BJ (cell line): ENCODE measurements around the gene TTLL13. TPM values are rescaled to one million over a fixed set of nuclear protein-coding genes. Genes with fewer than 3 reads are reported as not detected.

ENCODE experiments used
- CTCF ChIA-PET: fragments of 350-600 bp; formaldehyde crosslinking; extraction: SDS; loops from one replicate; lab custom pipeline; 2021; ENCODE audit warnings: antibody characterized with exemption, inconsistent platforms; lab: Yijun Ruan, JAX
- POLR2A ChIA-PET: fragments of 300-600 bp; sonication (Branson Sonifier 250); formaldehyde crosslinking; extraction: SDS; loops from one replicate; lab custom pipeline; 2021; ENCODE audit warnings: antibody characterized with exemption; lab: Charles Lee
- DNase-seq: peaks from one replicate; pipeline ENCODE4 v3.0.0-alpha.2; 2011; ENCODE audit warnings: low read depth
- H3K27me3 ChIP-seq: 2 replicates; pipeline ENCODE4 v1.6.0; 2011; ENCODE audit warnings: low read length; ENCODE audit not compliant: control insufficient read depth, insufficient read depth
- H3K36me3 ChIP-seq: 2 replicates; pipeline ENCODE4 v1.5.1; 2011; ENCODE audit warnings: low read length; ENCODE audit not compliant: control insufficient read depth, insufficient read depth
- H3K4me3 ChIP-seq: 2 replicates; pipeline ENCODE4 v1.5.1; 2011; ENCODE audit warnings: low read depth, mild to moderate bottlenecking, control low read depth, low read length
- CTCF ChIP-seq: IDR thresholded peaks from 2 replicates; pipeline ENCODE4 v1.5.1; 2011; ENCODE audit warnings: low read depth, mild to moderate bottlenecking, control low read depth, inconsistent platforms, low read length, moderate library complexity; ENCODE audit not compliant: insufficient read depth
- polyA plus RNA-seq: library from polyadenylated mRNA; depleted of rRNA; stranded (reverse); fragments of >200 nt; gene quantifications from 2 replicates; pipeline ENCODE4 v1.2.3, GENCODE V29; 2011; rRNA removed
- small RNA-seq: library from RNA; depleted of rRNA; stranded (forward); fragments of <200 nt; gene quantifications from one replicate; pipeline ENCODE3, GENCODE V24; 2012; ENCODE audit warnings: low replicate concordance, low read depth; ENCODE audit not compliant: insufficient read length

The TTLL13 gene
- polyA plus RNA-seq, 1 experiment: 0.05 TPM

GRCh38 chr15:90306560-90306959 is 57.2 kb downstream of the TTLL13 start:
- no peaks in the 10 kb centered on the region for H3K27me3 ChIP-seq
- ChIA-PET CTCF (interaction anchor here (1.2 to 5.4 kb wide), 5 partner anchors 10 to 176 kb away, joined by 3 to 39 read pairs (median 14); no protein-coding TSS in a partner anchor), POLR2A (no interaction called here)
- H3K36me3 ChIP-seq: no peaks in the 10 kb centered on the region
- no peak for DNase-seq
- no peak for TF ChIP-seq CTCF
- H3K4me3 ChIP-seq: no peak overlapping the region

- TF ChIP-seq CTCF: no peak
- no peak for DNase-seq
- no peaks in the 10 kb centered on the region for H3K36me3 ChIP-seq
- ChIA-PET POLR2A (interaction anchor here (0.6 kb wide), 1 partner anchor 196 kb away, joined by 5 read pairs; no protein-coding TSS in a partner anchor), CTCF (interaction anchor here (3.0 to 5.4 kb wide), 3 partner anchors 12 to 174 kb away, joined by 14 to 39 read pairs (median 39); no protein-coding TSS in a partner anchor)
- no peaks in the 10 kb centered on the region for H3K27me3 ChIP-seq
- H3K4me3 ChIP-seq: no peak overlapping the region
Measured at GRCh38 chr15:90307661-90308060, 58.3 kb downstream of the TTLL13 start.

- no peak for TF ChIP-seq CTCF
- H3K4me3 ChIP-seq: no peak overlapping the region
- H3K27me3 ChIP-seq: no peaks in the 10 kb centered on the region
- no peaks in the 10 kb centered on the region for H3K36me3 ChIP-seq
- POLR2A ChIA-PET: no interaction called here
- CTCF ChIA-PET: interaction anchor here (0.8 to 4.3 kb wide), 4 partner anchors 7 to 16 kb away, joined by 3 to 24 read pairs (median 10); no protein-coding TSS in a partner anchor
- no peak for DNase-seq
Measured at GRCh38 chr15:90309020-90309419, 59.7 kb downstream of the TTLL13 start.

Small RNAs within 50 kb of the gene (small RNA-seq; reads per million reads assigned to genes)
- gene AC091167.3: not detected
- gene RN7SL736P: not detected

Other genes starting within 250 kb of the TTLL13 start
- gene ZNF710, start 248.2 kb upstream of the TTLL13 start, polyA plus RNA-seq: 2.0 and 2.1 TPM in 2 replicates
- 98.7 and 164 TPM in 2 replicates for gene IDH2, start 147.1 kb upstream of the TTLL13 start, polyA plus RNA-seq
- 9.2 and 17.5 TPM in 2 replicates for gene SEMA4B, start 48.2 kb upstream of the TTLL13 start, polyA plus RNA-seq
- 60.5 and 102 TPM in 2 replicates for gene CIB1, start 15.6 kb upstream of the TTLL13 start, polyA plus RNA-seq
- gene GDPGP1, start 15.3 kb upstream of the TTLL13 start, polyA plus RNA-seq: 2.4 and 4.8 TPM in 2 replicates
- gene NGRN, start 16.1 kb downstream of the TTLL13 start, polyA plus RNA-seq: 63.5 and 76.8 TPM in 2 replicates
- gene ZNF774, start 102.7 kb downstream of the TTLL13 start, polyA plus RNA-seq: 0.54 and 1.6 TPM in 2 replicates
- 88.7 and 137 TPM in 2 replicates for gene IQGAP1, start 138.7 kb downstream of the TTLL13 start, polyA plus RNA-seq